Glutamatergic neuron (in vitro differentiated cells): Measurements from ENCODE around the gene TSPAN18. TPM values are rescaled to one million over a fixed set of nuclear protein-coding genes. Genes with fewer than 3 reads are reported as not detected.

Experiments
- DNase-seq: peaks from one replicate; pipeline ENCODE4 v3.0.0; 2022
- H3K27ac Mint-ChIP-seq: one replicate; pipeline ENCODE4 v1.8.0; 2020; ENCODE audit warnings: mild to moderate bottlenecking, mixed read lengths, inconsistent platforms; ENCODE audit not compliant: unreplicated experiment
- H3K27me3 Mint-ChIP-seq: one replicate; pipeline ENCODE4 v1.8.0; 2020; ENCODE audit warnings: mild to moderate bottlenecking, moderate library complexity, mixed read lengths, inconsistent platforms; ENCODE audit not compliant: unreplicated experiment
- H3K36me3 Mint-ChIP-seq: one replicate; pipeline ENCODE4 v1.8.0; 2020; ENCODE audit warnings: mild to moderate bottlenecking, mixed read lengths, inconsistent platforms; ENCODE audit not compliant: unreplicated experiment
- H3K4me1 Mint-ChIP-seq: one replicate; pipeline ENCODE4 v1.8.0; 2020; ENCODE audit warnings: mild to moderate bottlenecking, low read depth, mixed read lengths, inconsistent platforms; ENCODE audit not compliant: unreplicated experiment
- H3K4me3 Mint-ChIP-seq: one replicate; pipeline ENCODE4 v1.8.0; 2020; ENCODE audit warnings: mild to moderate bottlenecking, mixed read lengths, inconsistent platforms; ENCODE audit not compliant: unreplicated experiment
- H3K9me3 Mint-ChIP-seq: one replicate; pipeline ENCODE4 v1.8.0; 2020; ENCODE audit warnings: mild to moderate bottlenecking, moderate library complexity, mixed read lengths, inconsistent platforms; ENCODE audit not compliant: unreplicated experiment
- total RNA-seq: library from RNA; stranded (reverse); fragmentation: NEBNext Ultra II Directional; extraction: Animal tissue kit (Norgen Biotek cat#: 25700); gene quantifications from one replicate; pipeline ENCODE4 v1.2.1, GENCODE V29; 2021; ENCODE audit not compliant: unreplicated experiment
- TF ChIP-seq, protein P1 (sequence below): fragments of 200-600 bp; sonication (generic); IDR thresholded peaks from one replicate; pipeline ENCODE4 v1.5.0; 2021; ENCODE audit not compliant: partially characterized antibody, unreplicated experiment

Gene TSPAN18
- total RNA-seq, 1 donor from 2014 or later = 80.4 TPM

DNA sequence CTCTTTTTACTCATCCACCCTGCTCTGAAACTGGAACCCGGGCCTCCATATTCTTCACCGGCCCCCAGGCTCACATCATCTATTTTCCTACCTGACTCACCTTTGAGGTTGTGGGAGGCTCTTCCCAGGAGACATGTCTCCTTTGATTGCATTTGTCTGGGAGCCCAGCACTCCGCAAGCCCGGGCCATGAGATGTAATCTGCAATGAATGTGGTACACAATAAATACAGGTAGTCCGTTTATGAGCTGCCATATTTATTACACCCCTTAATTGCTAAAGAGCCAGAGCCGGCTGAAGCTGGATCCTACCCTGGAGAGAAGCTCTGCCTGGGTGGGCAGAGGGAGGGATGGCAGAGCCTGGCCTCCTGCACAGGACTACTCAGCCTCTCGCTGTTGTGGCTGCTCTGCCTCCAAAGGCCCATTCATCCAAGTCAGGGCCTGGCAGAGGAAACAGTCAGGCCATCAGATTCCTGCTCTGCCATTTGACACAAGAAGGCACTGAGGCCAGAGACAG, 174.4 kb downstream of the TSPAN18 start:
- peaks cover 14% of the 10 kb centered on the region for H3K9me3 Mint-ChIP-seq
- peaks cover 12% of the 10 kb centered on the region for H3K27me3 Mint-ChIP-seq
- no peak overlapping the region for H3K4me3 Mint-ChIP-seq
- H3K27ac Mint-ChIP-seq = no peak overlapping the region
- H3K4me1 Mint-ChIP-seq = peaks cover 34% of the 10 kb centered on the region
- H3K36me3 Mint-ChIP-seq = peaks cover 9% of the 10 kb centered on the region
- TF ChIP-seq, protein P1, sequence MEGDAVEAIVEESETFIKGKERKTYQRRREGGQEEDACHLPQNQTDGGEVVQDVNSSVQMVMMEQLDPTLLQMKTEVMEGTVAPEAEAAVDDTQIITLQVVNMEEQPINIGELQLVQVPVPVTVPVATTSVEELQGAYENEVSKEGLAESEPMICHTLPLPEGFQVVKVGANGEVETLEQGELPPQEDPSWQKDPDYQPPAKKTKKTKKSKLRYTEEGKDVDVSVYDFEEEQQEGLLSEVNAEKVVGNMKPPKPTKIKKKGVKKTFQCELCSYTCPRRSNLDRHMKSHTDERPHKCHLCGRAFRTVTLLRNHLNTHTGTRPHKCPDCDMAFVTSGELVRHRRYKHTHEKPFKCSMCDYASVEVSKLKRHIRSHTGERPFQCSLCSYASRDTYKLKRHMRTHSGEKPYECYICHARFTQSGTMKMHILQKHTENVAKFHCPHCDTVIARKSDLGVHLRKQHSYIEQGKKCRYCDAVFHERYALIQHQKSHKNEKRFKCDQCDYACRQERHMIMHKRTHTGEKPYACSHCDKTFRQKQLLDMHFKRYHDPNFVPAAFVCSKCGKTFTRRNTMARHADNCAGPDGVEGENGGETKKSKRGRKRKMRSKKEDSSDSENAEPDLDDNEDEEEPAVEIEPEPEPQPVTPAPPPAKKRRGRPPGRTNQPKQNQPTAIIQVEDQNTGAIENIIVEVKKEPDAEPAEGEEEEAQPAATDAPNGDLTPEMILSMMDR = no peak
- DNase-seq = no peak

DNA sequence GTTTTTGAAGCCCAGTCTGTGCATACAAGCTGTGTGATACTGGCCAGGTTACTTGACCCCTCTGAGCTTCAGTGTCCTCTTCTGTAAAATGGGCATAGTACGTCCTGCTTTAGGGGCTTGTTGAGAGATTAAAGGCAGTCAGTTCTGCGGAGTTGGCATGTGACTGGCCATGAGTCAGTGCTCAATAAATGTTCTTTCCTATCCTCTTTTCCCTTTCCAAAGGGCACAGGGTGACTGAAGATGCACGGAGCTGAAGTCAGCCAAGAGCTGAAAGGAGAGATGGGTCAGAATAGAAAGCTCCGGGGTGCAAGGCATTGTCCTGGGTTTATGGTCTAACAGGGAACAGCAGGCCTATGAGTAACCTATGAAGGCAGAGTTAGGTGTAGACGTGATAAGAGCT, 175.0 kb downstream of the TSPAN18 start:
- Mint-ChIP-seq H3K9me3 (peaks cover 14% of the 10 kb centered on the region), H3K4me1 (peaks cover 28% of the 10 kb centered on the region), H3K4me3 (peak overlapping the region; percentile 10), H3K36me3 (peaks cover 9% of the 10 kb centered on the region), H3K27ac (no peak overlapping the region), H3K27me3 (peaks cover 12% of the 10 kb centered on the region)
- TF ChIP-seq, protein P1 = no peak
- no peak for DNase-seq

DNA sequence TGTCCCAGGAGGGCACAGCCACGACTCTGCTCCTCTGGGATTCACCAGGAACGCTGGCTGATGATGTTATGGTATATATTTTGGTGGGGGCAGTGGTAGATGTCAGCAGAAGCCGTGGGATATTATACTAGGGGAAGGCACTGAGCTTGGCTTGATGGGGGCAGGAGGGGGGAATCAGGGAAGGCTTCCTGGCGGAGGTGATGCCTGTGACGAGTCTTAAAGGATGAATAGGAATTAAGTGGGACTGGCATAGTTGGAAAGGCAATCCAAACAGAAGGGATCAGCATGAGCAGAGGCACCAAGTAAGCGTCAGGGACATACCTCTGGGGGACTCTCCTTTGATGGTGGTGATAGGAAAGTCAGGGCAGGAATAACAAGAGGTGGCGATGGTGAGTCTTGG, 176.3 kb downstream of the TSPAN18 start:
- Mint-ChIP-seq H3K4me1 (peaks cover 22% of the 10 kb centered on the region), H3K36me3 (peaks cover 9% of the 10 kb centered on the region), H3K27ac (no peak overlapping the region), H3K4me3 (no peak overlapping the region), H3K27me3 (peaks cover 14% of the 10 kb centered on the region), H3K9me3 (peaks cover 14% of the 10 kb centered on the region)
- no peak for DNase-seq
- TF ChIP-seq, protein P1 = no peak

DNA sequence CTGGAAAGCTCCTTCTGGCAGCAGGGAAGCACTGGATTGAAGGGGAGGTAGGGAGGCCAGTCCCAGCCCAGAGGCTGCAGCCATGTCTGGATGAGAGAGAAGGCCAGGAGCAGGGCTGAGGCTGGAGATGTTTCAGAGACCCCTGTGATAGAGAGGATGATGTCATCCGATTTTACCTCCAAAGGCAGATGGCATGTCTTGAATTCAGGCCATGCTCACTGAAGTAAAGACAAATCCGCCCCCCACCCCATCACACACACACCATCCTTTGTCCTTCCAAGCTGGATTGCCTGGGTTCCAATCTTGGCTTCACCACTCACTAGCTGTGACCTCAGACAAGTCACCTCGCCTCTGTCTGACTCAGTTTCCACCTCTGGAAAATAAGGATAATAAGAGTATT, 176.8 kb downstream of the TSPAN18 start:
- Mint-ChIP-seq H3K27me3 (peaks cover 14% of the 10 kb centered on the region), H3K4me3 (no peak overlapping the region), H3K27ac (no peak overlapping the region), H3K4me1 (peaks cover 24% of the 10 kb centered on the region), H3K36me3 (peaks cover 9% of the 10 kb centered on the region), H3K9me3 (peaks cover 14% of the 10 kb centered on the region)
- TF ChIP-seq, protein P1 = no peak
- DNase-seq = no peak

DNA sequence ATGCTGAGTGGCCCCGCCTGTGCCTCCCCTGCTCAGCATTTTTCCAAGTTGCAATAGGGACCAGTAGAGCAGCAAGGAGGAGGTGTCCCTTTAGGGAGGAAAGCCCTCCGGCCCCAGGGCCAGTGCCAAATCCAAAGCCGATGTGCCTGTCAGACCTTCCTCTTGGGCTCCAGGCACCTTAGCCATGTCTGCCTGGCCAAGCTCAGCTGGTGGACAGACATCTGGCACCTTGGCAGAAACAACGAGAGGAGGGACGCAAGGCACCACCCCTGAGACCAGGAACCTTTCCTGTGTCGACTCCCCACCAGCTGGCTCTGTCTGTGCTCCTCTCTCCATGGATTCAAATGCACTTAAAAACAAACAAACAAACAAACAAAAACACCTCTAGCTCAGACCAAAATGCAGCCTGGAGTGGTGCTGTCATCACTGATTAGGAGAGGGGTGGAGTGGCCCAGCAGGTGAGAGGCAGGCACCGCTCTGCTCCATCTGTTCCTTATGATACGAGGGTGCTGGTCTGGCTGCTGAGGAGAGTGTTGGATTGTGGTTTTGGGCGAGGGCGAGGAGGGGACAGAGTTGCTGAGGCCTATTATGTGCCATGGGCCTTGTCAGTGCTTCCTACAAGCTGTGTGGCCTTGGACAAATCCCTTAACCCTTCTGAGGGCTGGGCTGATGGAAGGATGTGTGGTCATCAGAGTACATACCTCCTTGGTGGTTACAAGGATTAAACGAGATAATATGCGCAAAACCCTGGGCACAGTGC, 177.7 kb downstream of the TSPAN18 start:
- Mint-ChIP-seq H3K9me3 (peaks cover 14% of the 10 kb centered on the region), H3K27me3 (peaks cover 14% of the 10 kb centered on the region), H3K27ac (peak overlapping the region; percentile 87), H3K4me3 (peak overlapping the region; percentile 20), H3K4me1 (peaks cover 28% of the 10 kb centered on the region), H3K36me3 (no peaks in the 10 kb centered on the region)
- DNase-seq = no peak
- TF ChIP-seq, protein P1 = no peak
